NCI-H2081 (cell line): Measurements from ENCODE around the gene DDX51.

ENCODE experiments used
- DNase-seq, 2 experiments: peaks; one replicate each; lab custom pipeline; 2025; lab: John Stamatoyannopoulos, UW

The DDX51 gene

DNA sequence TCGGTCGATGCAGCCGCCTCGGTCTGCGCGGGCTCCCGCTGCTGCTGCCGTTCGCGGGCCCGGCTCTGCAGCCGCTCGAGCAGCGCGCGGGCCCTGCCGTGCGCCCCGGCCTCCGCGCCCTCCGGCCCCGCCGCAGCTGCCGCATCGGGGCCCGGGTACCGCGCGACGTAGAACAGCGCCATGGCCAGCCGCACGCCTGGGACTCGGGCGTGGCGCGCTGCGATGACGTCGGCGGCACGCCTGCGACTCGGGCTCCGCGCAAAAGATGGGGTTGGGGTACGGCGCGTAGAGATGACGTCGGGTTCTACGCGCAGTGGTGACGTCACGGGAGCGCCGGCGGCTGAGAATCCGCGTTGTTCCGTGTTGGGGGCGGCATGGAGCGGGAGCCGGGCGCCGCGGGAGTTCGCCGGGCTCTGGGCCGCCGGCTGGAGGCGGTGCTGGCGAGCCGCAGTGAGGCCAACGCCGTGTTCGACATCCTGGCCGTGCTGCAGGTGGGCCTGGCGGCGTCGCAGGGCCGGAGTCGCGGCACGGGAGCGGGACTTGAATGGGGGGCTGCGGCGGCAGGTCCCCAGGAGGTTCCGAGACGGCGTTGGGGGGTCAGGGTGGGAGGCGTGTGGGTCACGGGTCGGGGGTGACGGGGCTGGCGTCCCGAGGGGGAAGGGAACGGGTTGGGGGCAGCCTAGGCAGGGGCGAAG is at the start of gene DDX51, which contains the start of gene NOC4L:
Gene DDX51 (minus strand): TSS at position 205 of the 695 bp plus-strand sequence. CDS start 23 bp downstream, at position 182.
Gene NOC4L (plus strand): TSS at position 343 of the 695 bp plus-strand sequence. CDS start 32 bp downstream, at position 375.
- peak; percentile 94 to 95 for DNase-seq

DNA sequence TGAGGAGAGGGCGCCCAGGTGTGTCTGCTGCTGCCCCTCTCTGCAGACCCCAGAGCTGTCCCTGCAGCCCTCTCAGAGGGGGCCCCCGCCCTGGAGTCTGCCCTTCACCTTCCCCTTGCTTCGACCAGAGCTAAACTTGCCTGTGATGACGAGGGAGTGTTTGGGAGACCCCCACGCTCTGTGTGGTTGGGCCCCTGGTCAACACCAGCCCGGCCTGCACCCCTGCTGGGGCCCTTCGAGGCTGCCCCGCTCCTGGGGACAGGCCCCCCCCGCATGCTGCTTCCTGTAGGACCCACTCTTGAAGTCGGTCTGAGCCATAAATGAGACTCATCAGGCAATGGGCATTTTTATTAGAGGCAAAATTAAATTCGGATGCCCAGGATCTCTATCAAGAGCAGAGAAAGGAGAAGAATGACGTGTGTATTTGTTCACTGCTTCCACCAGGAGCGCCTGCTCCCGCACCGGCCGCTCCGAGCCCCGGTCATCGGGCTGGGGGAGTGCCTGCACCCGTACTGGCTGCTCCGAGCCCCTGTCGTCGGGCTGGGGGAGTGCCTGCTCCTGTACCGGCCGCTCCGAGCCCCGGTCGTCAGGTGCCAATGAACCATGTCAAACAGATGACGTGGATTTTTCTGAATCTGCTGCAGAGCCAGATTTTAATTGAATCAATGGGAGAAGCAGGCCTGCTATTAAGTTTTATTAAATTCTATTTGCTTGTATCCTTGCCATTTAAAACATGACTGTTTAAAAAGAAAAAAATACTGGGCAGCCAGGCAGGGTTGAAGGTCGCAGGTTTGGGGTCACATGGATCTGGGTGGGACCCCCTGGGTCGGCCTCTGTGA is 47.8 kb upstream of the DDX51 start:
- no peak for DNase-seq

DNA sequence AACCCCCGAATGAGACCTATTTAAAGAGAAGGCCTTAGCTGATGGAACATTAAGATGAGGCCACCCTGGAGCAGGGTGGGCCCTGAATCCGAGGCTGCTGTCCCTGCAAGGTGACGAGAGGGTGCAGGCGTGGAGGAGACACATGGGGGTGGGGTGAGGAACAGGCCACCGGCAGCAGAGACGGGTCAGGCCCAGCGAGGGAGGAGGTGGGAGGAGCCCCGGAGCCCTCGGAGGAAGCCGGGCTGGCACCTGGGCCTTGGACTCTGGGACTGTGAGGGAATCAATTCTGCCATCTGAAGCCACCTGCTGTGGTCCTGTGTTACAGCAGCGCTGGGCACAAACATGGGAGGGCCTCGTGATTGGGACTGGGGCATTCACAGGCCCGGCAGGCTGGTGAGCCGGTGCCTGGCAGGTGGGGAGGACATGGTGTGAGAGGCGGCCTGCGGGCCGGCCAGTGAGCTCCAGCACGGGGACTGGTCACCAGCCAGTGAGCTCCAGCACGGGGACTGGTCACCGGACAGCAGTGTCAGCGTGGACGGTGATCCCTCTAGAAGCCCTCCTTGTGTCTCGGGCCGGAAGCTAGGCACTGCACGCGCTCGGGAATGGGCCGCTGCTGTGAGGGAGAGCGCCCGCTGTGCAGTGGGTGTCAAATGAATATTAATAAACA is 46.8 kb upstream of the DDX51 start:
- DNase-seq: no peak

DNA sequence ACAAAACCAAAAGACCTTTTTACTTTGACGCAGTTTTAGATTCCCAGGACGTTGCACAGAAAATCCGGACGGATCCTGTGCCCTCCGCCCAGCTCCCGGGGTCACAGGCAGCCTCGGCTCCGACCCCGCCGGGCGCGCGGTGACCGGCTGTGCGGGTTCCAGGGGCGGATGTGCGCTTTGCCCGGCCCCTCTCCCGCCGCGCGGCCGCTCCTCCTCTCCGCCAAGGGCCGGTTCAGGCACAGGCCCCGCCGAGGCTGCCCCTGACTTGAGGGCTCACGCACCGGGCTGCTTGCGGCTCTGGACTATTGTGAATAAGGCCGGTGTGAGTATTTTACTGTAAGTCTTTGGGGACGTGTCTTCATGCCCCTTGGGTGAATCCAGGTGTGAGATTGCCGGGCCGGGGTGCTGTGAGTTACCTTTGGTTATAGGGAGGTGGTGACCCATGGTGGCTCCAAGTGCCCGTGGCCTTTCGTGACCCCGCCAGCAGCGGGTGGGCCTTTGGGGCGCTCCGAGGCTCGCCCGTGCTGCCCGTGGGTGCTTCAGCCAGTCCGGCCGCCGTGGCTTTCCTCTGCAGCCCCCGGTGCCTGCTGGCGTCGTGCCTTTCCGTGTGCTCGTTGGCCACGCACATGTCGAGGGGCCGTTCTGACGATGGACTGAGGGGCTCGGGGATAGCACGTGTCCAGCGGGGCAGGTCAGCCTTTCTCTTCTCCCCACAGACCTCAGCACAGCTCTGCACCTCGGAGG is 46.1 kb upstream of the DDX51 start:
- no peak for DNase-seq

DNA sequence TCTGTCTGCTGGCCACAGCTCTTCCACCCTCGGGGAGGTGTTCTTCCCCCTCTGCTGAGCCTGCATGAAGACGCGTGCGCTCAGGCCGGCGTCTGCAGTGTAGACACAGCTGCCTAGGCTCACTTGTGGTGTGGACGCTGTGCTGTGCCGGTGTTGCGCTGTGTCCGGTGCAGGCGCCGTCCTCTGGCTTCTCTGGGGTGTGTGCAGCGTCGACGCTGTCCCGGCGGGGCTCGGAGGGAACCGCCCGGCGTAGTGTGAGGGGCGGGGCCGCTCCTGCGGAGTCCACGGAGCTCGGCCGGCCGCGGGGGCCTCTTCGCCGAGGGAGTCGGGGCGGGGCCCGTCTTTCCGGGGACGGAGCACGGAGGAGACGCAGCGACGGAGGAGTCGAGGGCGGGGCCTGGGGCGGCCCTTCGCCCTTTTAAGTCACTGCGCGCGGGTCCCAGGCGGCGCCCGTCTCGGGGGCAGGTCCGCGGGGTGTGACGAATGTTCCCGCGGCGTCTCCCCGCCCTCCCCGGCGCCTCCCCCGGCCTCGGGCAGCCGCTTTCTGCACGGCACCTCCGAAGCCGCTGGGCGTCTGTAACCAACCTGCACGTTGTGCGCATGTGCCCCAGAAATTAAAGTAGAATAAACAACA is 45.4 kb upstream of the DDX51 start:
- peak; percentile 52 to 71 for DNase-seq

GRCh38 chr12:132188916-132189325 is 44.8 kb upstream of the DDX51 start:
- no peak for DNase-seq

GRCh38 chr12:132188451-132188901 is 44.4 kb upstream of the DDX51 start:
- no peak for DNase-seq

GRCh38 chr12:132187646-132188450 is 43.7 kb upstream of the DDX51 start:
- DNase-seq: no peak

DNA sequence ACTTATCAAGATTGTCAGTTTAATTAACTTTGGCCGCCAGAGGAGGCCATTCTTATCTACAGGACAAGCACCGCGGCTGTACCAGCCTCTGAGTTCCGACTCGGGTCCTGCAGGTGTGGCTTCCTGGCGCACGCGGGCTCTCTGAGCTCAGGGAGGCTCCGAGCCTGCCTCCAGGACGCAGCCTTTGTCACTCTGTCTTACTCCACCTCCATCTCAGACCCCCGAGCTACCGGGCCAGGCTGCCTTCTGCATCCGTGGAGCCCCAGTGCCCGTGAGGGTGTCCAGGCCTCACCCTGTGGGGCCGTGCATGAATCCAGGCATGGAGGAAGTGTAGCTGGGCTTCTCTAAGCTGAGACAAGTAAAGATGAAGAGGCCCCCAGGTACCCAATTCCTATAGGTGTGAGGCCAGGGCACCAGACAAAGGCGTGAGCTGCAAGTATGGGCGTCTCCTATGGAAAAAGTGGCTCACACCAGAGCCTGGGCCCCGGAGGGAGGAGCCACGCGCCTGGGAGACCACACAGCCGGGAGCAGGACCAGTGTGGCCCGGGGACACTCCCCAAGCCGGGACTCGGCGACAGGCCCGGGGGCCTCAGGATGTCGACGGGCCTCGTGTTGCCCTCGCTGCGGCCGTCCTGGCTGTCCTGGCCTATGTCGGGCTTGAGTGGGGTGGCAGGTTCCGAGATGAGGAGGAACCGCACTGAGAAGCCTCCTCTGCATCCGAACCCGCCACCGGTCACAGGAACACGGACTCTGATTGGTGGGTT is 42.9 kb upstream of the DDX51 start:
- no peak for DNase-seq

GRCh38 chr12:132186208-132186856 is 42.2 kb upstream of the DDX51 start:
- DNase-seq: no peak

DNA sequence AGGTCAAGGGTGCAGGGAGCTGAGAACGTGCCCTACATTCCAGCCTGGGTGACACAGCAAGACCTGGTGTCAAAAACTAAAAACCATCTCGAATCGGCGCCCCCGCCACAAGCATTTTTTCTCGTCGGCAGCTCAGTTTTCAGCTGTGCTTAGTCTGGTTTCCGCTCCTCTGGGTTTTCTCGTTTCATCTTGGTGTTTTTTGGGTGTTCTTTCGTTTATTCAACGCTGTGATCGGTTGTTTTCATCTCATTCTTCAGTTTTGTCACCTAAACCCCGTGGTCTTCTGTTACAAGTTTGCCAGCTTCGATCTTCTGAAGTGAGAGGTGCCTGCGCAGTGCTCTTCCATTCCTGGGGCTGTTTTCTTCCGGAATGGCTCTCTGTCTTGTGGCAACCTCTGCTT is 41.6 kb upstream of the DDX51 start:
- DNase-seq: no peak

GRCh38 chr12:132182711-132183365 is 38.7 kb upstream of the DDX51 start:
- no peak for DNase-seq

DNA sequence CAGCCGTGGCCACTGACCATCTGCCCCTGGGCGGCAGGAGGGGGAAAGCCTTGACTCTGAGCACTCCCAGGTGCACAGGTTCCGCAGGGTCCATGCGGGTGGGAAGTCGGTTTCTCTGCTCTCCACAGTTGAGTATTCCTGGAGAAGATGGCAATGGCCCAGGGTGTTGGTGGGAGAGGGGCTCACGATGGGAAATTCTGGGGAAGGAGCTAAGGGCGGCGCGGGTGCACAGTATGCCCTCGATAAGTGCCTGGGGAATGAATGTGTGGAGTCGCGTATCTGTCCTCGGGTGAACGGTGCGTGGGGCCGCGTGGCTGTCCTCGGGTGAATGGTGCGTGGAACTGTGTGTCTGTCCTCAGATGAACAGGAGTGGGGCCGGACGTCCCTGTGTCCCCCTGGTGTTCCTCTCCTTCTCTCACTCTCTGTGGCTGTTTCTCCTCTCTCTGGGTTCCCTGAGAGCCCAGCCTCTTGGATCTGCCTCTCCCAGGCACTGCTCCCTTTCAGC is 38.1 kb upstream of the DDX51 start:
- no peak for DNase-seq

- DNase-seq: no peak
Measured at GRCh38 chr12:132181570-132182200, 37.6 kb upstream of the DDX51 start.

DNA sequence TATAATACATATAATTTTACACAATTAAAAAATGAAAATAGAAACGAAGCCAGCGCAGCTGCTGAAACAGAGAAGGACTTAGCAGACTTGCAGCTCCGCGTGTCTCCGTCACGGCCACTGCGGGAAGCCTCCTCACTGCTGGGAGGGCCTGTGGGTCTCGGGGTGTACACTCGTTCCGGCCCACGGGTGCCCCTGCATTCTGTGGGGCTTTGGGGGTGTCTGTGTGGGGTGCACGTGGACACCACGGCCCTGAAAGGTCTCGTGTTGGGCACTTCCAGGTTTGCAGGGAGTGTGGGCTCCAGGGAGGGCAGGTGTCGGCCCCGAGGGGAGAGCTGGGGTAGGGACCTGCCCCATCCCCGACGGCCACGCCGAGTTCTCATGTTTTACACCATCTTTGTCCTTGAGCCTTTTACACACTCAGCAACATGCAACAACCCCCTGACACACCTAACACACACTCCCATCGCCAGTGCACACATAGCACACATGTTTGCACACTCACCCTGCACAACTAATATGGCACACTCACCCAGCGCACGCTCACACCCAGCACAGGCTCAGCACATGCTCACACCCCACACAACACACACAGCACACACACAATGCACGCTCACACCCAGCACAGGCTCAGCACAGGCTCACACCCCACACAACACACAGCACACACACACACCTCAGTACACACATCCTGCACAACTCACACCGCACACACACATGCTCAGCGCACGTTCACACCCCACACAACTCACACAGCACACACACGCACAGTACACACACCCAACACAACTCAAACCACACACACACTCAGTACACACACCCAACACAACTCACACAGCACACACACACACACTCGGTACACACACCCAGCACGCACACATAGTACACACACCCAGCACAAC is 36.8 kb upstream of the DDX51 start:
- DNase-seq: no peak

DNA sequence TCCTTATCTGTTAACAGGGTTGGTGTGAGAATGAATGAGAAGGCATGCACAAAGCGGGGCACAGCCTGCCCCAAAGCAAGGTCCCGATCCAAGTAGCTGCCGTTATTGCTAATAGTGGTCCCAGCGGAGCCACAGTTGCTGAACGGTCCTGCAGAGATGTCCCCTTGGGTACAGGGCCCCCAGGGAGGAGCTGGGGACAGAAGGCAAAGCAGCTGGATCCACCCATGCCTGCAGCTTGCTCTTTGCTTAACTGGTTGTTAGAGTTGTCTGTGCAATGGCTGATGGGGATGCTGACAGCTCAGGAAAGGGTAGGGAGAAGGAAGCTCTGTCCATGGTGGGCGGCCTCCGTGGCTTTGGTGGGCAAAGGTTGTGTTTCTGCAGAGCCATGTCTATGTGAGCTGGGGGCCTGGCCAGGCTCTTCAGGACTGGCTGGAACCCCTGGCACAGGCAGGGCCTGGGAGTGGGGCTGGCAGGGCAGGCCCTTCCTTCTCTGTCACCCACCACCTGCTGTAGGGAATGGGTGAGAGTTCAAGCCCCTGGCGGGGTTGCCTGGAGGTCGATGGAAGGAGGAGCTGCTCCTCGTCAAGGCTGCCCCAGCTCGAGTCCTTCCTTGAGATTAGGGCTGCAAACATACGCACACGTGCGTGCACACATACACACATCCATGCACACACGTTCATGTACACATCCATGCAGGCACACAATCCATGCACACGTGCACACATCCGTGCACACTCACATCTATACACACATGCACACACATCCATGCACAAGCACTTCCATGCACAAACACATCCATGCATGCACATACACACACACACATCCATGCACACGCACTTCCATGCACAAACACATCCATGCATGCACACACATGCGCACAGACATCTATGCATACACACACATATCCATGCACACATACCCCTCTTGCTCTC is 35.6 kb upstream of the DDX51 start:
- DNase-seq: no peak
